Measurements from ENCODE around the gene DCAF12.

Gene DCAF12

GRCh38 chr9:34163434-34163833 is 36.9 kb upstream of the DCAF12 start:
- no peak for ATAC-seq
- TF ChIP-seq SNAI2 (CRISPR knock-in tag; IDR thresholded peaks at IDR 0.05) (no peak), ZFP3 (CRISPR knock-in tag; IDR thresholded peaks at IDR 0.05) (no peak), OSR1 (CRISPR knock-in tag; IDR thresholded peaks at IDR 0.05) (no peak), ZFP30 (CRISPR knock-in tag; IDR thresholded peaks at IDR 0.05) (no peak), CSDC2 (CRISPR knock-in tag; IDR thresholded peaks at IDR 0.05) (no peak), ISL1 (CRISPR knock-in tag; IDR thresholded peaks at IDR 0.05) (no peak), ESRRG (CRISPR knock-in tag; IDR thresholded peaks at IDR 0.05) (no peak), PPARA (CRISPR knock-in tag; IDR thresholded peaks at IDR 0.05; ENCODE audit: borderline replicate concordance) (no peak), ZNF8 (CRISPR knock-in tag; IDR thresholded peaks at IDR 0.05) (no peak), ZC3H10 (CRISPR knock-in tag; IDR thresholded peaks at IDR 0.05) (no peak), ZNF565 (CRISPR knock-in tag; conservative IDR thresholded peaks at IDR 0.05; ENCODE audit: low read depth) (no peak)
- TF ChIP-seq, protein P1, sequence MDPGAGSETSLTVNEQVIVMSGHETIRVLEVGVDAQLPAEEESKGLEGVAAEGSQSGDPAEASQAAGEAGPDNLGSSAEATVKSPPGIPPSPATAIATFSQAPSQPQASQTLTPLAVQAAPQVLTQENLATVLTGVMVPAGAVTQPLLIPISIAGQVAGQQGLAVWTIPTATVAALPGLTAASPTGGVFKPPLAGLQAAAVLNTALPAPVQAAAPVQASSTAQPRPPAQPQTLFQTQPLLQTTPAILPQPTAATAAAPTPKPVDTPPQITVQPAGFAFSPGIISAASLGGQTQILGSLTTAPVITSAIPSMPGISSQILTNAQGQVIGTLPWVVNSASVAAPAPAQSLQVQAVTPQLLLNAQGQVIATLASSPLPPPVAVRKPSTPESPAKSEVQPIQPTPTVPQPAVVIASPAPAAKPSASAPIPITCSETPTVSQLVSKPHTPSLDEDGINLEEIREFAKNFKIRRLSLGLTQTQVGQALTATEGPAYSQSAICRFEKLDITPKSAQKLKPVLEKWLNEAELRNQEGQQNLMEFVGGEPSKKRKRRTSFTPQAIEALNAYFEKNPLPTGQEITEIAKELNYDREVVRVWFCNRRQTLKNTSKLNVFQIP (CRISPR knock-in tag; IDR thresholded peaks at IDR 0.05; ENCODE audit: borderline replicate concordance, low read depth): no peak
- TF ChIP-seq, protein P2, sequence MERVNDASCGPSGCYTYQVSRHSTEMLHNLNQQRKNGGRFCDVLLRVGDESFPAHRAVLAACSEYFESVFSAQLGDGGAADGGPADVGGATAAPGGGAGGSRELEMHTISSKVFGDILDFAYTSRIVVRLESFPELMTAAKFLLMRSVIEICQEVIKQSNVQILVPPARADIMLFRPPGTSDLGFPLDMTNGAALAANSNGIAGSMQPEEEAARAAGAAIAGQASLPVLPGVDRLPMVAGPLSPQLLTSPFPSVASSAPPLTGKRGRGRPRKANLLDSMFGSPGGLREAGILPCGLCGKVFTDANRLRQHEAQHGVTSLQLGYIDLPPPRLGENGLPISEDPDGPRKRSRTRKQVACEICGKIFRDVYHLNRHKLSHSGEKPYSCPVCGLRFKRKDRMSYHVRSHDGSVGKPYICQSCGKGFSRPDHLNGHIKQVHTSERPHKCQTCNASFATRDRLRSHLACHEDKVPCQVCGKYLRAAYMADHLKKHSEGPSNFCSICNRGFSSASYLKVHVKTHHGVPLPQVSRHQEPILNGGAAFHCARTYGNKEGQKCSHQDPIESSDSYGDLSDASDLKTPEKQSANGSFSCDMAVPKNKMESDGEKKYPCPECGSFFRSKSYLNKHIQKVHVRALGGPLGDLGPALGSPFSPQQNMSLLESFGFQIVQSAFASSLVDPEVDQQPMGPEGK (CRISPR knock-in tag; IDR thresholded peaks at IDR 0.05; ENCODE audit: borderline replicate concordance): no peak
- TF ChIP-seq, protein P3, sequence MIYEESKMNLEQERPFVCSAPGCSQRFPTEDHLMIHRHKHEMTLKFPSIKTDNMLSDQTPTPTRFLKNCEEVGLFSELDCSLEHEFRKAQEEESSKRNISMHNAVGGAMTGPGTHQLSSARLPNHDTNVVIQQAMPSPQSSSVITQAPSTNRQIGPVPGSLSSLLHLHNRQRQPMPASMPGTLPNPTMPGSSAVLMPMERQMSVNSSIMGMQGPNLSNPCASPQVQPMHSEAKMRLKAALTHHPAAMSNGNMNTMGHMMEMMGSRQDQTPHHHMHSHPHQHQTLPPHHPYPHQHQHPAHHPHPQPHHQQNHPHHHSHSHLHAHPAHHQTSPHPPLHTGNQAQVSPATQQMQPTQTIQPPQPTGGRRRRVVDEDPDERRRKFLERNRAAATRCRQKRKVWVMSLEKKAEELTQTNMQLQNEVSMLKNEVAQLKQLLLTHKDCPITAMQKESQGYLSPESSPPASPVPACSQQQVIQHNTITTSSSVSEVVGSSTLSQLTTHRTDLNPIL (CRISPR knock-in tag; IDR thresholded peaks at IDR 0.05; ENCODE audit: low read depth): no peak
- TF ChIP-seq, protein P4, sequence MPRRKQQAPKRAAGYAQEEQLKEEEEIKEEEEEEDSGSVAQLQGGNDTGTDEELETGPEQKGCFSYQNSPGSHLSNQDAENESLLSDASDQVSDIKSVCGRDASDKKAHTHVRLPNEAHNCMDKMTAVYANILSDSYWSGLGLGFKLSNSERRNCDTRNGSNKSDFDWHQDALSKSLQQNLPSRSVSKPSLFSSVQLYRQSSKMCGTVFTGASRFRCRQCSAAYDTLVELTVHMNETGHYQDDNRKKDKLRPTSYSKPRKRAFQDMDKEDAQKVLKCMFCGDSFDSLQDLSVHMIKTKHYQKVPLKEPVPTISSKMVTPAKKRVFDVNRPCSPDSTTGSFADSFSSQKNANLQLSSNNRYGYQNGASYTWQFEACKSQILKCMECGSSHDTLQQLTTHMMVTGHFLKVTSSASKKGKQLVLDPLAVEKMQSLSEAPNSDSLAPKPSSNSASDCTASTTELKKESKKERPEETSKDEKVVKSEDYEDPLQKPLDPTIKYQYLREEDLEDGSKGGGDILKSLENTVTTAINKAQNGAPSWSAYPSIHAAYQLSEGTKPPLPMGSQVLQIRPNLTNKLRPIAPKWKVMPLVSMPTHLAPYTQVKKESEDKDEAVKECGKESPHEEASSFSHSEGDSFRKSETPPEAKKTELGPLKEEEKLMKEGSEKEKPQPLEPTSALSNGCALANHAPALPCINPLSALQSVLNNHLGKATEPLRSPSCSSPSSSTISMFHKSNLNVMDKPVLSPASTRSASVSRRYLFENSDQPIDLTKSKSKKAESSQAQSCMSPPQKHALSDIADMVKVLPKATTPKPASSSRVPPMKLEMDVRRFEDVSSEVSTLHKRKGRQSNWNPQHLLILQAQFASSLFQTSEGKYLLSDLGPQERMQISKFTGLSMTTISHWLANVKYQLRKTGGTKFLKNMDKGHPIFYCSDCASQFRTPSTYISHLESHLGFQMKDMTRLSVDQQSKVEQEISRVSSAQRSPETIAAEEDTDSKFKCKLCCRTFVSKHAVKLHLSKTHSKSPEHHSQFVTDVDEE (CRISPR knock-in tag; IDR thresholded peaks at IDR 0.05): no peak

DNA sequence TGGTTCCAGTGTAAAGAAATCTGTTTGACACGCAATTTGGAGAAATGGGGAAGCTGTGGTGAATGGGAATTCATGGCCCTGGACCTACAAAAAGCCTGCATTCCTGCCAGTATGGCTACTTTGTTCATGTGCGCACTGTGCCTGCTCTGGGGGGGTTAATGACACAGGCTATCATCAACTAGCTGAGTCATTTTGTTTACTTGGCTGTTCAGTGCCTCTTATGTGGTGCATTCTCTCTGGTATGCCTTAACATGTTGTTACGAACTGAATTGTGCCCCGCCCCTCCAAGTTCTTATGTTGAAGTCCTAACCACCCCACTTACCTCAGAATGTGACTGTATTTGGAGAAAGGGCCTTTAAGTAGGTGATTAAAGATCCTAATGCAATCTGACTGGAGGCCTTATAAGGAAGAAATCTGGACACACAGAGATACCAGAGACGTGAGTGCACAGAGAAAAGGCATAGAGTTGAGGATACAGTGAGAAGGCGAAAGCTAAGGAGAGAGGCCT is 31.9 kb upstream of the DCAF12 start:
- TF ChIP-seq GLIS3 (CRISPR knock-in tag; IDR thresholded peaks at IDR 0.05) (no peak), SNAI2 (CRISPR knock-in tag; IDR thresholded peaks at IDR 0.05) (no peak), CSDC2 (CRISPR knock-in tag; IDR thresholded peaks at IDR 0.05) (no peak)
- ATAC-seq: peak; percentile 65

DNA sequence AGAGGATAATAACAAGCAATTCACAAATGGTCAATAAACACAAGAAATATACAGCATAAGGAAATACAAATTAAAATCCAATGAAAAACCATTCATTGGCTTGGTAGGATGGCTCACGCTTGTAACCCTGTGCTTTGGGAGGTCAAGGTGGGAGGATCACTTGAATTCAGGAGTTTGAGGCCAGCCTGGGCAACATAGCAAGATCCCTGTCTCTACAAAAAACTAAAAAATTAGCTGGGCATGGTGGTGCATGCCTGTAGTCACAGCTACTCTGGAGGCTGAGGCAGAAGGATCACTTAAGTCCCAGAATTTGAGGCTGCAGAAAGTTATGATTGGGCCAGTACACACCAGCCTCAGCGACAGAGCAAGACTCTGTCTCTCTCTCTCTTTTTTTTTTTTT is 31.4 kb upstream of the DCAF12 start:
- no peak for ATAC-seq
- TF ChIP-seq TOX (CRISPR knock-in tag; IDR thresholded peaks at IDR 0.05; ENCODE audit: borderline replicate concordance) (no peak), ZFP3 (CRISPR knock-in tag; IDR thresholded peaks at IDR 0.05) (no peak), BACH2 (CRISPR knock-in tag; IDR thresholded peaks at IDR 0.05; ENCODE audit: borderline replicate concordance) (no peak), SNAI2 (CRISPR knock-in tag; IDR thresholded peaks at IDR 0.05) (no peak), OSR1 (CRISPR knock-in tag; IDR thresholded peaks at IDR 0.05) (no peak), TCF4 (CRISPR knock-in tag; IDR thresholded peaks at IDR 0.05; ENCODE audit: borderline replicate concordance) (no peak), ZNF8 (CRISPR knock-in tag; IDR thresholded peaks at IDR 0.05) (no peak), ZNF70 (CRISPR knock-in tag; IDR thresholded peaks at IDR 0.05) (no peak), ZC3H10 (CRISPR knock-in tag; IDR thresholded peaks at IDR 0.05) (no peak), GLIS3 (CRISPR knock-in tag; IDR thresholded peaks at IDR 0.05) (no peak), ZFP30 (CRISPR knock-in tag; IDR thresholded peaks at IDR 0.05) (no peak), ESRRG (CRISPR knock-in tag; IDR thresholded peaks at IDR 0.05) (no peak), ZNF565 (CRISPR knock-in tag; conservative IDR thresholded peaks at IDR 0.05; ENCODE audit: low read depth) (no peak), ARNTL (CRISPR knock-in tag; IDR thresholded peaks at IDR 0.05; ENCODE audit: borderline replicate concordance, low read depth) (no peak), PPARA (CRISPR knock-in tag; IDR thresholded peaks at IDR 0.05; ENCODE audit: borderline replicate concordance) (no peak), ISL1 (CRISPR knock-in tag; IDR thresholded peaks at IDR 0.05) (no peak)
- TF ChIP-seq, protein P3 (CRISPR knock-in tag; IDR thresholded peaks at IDR 0.05; ENCODE audit: low read depth): no peak
- TF ChIP-seq, protein P1 (CRISPR knock-in tag; IDR thresholded peaks at IDR 0.05; ENCODE audit: borderline replicate concordance, low read depth): no peak
- TF ChIP-seq, protein P2 (CRISPR knock-in tag; IDR thresholded peaks at IDR 0.05; ENCODE audit: borderline replicate concordance): no peak

Measured in SK-N-SH treated with all-trans-retinoic acid at 6 μM for 48 hours (cell line).